ENCODE results near the gene RTRAF.

Gene RTRAF

DNA sequence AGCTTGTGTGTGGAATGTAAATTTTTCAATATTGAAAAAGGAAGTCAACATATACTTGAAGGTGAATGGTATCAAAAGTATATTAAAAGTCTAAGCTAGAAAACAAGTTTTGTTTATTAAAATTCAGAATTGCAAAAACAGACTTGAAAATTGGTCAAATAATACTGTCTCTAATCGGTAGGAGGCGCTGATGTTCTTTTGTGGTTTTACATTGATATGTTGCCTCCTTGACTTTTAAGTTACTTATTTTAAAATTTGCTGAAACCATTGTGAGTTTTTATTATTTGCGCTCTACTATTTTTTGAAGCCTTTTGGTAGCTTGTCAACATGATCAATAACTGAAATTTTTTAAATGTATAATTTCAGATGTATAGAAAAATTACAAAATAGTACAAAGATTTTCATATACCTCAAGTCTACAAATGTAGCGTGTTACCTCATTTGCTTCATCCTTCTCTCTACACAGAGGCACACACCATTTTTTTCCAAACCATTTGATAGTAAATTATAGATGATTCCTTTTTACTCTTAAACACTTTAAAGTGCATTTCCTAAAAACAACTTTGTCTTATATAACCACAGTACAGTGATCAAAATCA is 6.9 kb downstream of the RTRAF start:
- DNase-seq = peak; percentile 50

DNA sequence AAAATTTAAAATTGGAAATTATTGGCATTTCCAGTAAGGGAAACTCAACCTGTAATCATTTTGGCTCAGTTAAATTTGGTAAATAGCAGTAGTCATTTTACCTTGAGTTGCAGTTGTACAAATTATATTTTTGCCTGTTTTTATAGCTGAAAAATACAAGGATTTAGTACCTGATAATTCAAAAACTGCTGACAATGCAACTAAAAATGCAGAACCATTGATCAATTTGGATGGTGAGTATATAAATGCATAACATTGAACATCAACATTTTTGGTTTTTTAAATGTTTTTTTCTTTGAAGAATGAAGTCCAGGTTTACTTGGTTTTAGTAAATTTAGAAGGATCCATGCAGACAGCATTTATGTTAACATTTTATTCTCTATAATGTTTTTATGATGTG is 9.0 kb downstream of the RTRAF start:
- DNase-seq = no peak

DNA sequence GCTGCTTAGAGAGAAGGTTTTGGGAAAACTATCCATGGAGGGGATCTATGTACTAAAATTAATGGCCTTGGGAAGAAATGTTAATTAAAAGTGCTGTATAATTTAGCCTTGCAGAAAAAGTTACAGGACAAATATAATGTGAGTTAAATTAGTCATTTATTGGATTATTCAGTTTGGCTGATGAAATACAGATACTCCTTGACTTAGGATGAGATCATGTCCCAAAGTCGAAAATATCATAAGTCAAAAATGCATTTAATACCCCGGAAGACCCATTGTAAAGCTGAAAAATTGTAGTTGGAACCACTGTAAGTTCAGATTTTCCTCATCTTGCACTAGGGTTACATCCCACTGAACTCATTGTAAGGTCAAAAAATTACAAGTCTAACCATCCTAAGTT is 9.7 kb downstream of the RTRAF start:
- DNase-seq = peak; percentile 83

DNA sequence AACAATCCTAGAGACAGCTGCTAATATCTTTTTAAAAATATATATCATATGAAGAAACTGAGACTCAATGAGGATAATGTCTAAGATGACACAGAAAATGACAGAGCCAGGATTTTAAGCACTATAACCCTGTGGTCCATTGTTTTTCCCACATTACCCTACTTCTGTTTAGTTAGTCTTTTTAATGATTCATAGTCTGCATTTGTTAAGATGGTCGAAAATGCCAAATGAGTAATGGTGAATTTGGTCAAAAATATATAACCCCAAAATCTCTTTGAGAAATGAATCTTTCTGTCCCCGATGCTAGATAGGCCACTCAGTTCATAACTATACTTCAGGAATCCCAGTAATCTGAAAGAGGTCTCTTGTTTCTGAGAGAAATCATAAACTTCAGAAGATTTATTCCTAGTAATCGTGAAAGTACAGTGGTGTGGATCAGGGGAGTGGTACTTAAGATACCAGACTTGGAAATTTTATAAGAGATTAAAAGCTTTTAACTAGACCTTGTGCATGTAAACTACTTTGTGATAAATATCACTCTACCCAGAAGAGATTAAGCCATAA is 10.8 kb downstream of the RTRAF start:
- DNase-seq = peak; percentile 58

DNA sequence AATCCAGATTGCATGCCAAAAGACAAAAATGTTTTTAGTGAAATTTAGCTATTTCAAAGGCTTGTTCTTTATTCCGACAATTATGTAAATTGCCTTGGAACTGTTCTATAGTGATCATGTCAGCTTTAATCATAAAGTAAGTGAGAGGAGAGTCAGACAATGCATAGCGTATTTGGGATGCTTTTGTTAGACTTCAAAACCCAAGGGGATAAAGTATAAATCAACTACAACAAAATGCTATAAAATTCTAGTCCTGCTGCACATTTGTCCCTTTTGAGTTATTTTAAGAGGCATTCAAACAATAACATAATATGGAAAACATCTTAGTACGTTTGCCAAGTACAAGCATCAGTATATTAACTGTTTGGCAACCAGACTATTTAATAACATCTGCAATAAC is 11.3 kb downstream of the RTRAF start:
- DNase-seq = no peak

DNA sequence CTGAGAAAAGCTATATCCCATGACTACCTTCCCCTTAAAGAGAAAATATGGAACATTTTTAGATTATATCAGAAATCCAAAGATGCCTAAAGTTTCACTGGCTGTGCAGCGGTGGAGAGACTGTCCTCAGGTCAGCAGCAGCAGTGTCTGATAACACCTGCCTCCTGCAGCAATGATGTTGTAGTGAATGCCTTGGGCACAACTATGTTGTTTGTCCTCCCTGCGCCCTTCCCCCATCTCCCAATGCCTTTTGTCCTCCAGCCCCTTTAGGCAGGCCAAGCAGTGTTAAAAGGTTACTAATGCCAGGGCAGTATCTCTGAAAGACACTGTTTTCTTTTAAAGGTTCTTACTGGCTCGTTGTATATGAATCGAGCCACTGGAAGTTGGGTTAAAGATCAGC is 13.2 kb downstream of the RTRAF start:
- no peak for DNase-seq

DNA sequence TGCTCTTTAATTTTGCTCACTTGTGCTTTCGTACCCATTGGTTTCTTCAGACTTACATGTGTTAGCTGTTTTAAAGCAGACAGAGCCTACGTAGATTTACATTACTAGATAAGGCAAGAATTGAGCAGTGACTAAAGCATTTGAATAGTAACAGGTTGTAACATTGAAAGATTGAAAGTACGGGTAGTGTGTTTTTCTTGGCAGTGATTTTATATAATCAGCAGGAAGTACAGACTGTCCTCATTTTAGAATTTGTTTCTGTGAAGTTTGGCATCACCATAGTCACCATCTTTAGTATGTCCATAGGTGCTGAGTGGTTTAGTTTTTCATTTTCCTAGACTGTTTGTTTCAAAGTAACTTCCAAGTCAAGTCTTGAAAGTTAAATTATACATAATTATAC is 14.0 kb downstream of the RTRAF start:
- no peak for DNase-seq

DNA sequence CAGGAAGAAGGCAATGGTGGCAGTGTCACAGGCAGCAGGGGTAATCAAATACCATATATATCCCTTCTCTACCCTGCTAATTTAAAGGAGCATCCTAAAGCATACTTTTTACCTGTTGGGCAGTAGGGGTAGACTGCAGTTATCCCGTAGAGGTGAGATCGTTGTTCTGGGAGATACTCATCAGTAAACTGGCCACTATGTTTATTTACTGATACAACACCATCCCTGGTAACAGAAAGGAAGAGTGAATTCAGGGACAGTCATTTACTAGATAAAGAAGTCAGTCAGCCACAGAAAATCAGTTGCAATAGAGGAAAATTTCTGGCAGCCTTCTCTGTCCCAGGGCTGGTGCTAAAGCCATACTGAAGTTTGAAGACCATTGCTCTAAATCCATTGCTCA is 16.3 kb downstream of the RTRAF start:
- no peak for DNase-seq

DNA sequence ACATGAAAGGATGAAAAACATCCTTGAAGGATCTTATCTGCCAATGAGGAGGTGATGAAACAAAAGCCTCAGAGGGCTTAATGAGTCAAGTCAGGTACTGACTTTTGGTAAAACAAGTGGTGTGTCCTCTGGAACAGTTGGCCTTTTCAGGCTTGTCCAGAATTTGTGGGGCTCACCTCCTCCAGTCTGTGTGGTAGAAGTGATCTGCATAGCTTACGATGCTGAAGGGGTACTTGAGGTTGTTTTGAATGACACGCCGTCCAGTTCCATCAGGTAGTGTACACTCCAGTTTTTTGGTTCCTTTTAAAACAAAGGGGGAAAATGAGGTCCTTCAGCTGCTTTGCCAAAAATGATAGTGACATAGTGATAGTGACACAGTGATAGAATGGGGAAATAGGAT is 17.0 kb downstream of the RTRAF start:
- no peak for DNase-seq

DNA sequence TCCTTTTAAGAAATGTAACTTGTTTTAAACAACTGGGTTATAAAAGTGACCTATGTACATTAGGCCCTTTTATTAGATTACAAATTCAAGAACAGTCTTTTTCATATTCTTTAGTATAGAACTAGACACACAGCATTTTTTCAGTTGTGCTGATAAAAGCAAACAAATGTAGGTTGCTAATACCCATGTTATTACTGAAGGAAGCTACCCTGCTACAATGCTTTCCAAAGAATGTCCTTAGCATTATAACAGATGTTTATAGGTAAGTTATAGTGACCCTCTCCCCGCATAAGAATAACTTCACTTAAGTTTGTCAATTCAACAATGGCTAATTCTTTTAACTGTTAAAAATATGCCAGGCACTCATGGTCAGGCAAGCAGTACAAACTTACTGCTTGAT is 17.9 kb downstream of the RTRAF start:
- no peak for DNase-seq

DNA sequence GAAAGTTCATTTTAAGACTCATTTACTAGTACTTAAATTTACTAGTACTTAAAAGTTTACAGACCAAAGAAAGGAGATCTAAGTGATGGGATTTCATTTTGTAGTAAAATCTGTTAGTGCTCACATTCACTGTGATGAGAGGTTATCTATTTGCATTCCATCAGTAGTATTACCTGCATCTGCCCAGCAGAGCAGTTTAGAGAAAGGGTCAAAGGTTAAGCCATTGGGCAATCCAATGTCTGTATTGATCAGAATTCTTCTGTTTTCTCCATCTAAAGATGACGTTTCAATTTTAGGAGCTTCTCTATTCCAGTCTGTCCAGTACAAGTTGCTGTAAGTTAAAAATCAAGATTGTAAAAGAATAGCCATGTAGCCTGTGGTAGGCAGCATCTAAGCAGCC is 18.3 kb downstream of the RTRAF start:
- no peak for DNase-seq

DNA sequence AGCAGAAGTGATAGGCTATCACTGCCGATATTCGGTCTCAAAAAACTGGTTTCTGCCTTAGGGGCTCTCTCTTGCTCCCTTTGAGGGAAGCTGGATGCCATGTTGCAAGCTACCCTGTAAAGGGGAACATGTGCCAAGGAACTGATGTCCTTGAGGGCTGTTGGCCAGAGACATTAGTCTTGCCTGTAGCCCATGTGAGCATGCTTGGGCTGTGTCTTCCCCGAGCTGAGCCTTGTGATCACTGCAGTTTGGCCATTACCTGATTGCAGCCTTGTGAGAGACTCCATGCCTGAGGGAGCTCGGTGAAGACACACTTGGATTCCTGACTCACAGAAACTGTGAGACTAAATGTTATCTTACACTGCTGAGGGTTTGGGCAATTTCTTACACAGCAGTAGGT is 18.8 kb downstream of the RTRAF start:
- DNase-seq = no peak

DNA sequence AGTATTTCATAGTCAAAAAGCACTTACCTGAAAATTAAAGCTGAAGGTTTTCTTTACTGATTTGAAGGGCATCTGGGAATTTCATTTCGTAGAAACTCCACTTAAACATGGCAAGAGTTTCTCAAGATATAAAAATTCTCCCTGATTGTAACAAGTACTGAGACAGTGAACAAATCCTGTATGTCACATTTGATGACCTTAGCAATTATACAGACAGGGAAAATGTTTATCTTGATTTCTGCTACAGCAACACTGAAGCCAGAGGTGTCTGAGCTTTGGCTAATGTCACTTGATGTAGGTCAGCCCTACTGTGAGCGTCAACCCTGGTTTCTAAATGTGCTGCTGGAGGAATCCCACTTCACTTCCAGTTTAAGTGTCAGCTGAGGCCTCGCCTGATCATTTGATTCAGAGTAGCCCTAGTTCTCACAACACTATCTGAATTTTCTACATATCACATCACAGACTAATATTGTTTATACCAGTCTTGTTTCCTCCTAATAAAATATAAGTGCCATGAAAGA is 20.9 kb downstream of the RTRAF start:
- no peak for DNase-seq

DNA sequence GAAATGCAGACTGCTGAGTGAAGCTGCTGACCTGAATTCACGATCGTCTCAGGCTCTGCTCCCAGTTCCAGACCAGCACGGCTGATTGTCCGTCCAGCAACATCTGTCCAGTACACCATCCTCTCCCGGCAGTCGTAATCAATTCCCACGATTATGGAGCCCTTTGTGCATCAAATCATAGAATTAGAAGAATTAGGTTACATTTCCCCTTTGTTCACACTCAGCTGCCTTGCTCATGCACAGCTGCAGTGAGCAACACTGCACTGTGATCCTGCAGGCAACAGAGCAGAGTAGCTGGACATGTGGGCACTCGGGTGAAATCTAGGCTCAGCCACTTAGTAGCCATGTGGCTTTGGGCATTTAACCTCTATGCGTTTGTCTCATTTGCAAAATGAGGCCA is 22.2 kb downstream of the RTRAF start:
- DNase-seq = no peak

DNA sequence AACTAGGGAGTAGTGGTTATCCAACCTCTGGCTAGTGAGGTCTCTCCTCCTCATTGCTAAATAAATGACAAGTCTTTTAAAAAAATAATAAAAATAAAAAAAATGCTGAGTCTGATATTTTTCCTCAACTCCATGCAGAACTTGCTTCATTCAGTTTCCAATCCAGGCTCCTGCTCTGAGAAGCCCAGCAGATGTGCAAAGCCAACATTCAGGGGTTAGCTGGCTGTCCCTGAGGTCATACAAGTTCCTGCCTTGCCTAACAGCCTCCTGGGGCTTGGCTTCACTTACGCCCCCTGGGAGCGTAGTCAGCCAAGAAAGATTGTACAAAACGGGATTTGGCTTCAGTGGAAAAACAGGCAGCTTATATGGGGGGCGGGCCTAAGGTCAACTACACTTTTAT is 23.3 kb downstream of the RTRAF start:
- DNase-seq = no peak

DNA sequence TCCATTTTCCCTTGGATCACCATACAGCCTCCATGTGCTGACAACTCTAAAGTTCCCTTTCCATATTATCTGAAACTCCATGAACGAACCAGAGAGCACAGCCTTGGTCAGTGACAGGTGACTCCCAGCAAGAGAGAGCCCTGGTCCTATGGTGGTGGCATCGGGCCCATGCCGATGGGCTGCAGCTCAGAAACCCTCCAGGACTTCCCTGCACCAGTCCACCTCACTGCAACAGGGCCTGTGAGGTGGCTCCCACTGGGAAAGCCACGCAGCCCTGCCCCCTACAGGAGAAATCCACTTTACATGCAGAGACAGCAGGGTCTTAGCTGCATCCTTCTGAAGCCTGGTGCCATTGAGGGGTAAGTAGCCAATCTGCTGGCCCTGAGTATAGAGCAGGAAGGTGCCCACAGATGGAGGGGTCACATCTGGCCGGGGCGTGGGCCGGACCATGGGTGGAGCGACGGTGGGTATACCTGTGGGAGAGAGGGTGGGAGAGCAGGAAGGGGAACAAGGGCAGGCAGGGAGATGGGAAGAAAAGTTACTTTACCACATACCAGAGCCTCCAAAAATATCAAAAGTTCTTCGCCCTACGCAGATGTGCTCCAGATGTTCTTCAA is 24.7 kb downstream of the RTRAF start:
- DNase-seq = no peak

DNA sequence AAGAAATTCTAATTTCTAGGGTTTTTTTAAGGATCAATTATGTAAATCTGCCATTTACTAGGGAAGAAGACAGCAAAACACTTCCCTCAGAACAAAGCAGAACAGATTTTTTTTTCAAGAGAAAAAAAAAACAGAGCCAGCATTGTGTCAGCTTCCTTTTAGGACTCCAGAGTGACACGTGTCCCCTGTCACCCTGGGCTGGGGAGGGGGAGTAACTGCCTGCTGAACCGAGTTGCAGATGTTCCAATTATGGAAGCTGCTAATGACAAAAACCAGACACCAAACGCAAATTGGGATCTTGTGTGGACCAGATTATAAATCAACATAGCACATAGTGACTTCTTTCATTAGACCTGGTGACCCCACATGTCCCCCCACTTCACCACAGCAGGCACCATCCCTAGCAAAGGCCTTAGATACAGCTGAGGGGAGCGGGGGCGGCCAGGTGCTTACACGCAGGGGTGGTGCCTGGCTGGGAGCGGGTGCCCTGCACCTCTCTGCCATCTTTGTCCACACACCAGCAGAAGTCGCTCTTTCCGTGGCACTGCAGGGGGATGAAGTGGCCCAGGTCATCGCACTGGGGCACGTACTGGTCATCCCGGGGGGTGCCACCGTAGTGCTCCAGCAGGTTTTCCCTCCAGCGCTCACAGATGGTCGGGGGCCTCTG is 25.4 kb downstream of the RTRAF start:
- DNase-seq = no peak

DNA sequence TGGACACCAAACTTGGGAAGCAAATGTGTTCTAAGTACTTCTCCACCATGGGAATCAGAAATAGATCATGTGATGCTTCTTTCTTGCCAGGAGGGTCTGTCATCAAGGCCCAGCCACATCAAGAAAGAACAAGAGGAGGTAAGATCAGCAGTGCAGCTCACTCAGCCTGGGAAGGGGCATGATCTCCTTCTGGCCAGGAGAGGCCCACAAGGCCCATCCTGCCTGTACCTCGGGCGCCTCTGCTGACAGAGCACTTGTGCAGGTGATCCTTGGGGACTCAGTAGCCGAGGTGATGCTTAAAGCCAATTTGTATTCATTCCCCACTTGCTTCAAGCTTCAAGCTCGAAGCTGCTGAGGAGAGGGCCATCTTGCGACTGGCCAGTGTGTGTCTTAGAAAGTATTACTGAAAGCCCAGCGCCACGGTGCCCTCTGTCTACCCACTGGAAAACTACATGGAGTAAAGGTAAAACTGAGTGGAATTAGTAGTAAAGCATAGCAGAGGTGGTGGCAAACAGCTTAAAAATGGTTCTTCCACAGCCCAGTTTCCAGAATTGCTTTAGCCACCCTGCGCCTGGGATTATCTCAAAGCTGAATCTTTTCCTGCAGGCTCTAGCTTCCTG is 26.2 kb downstream of the RTRAF start:
- peak; percentile 29 for DNase-seq

DNA sequence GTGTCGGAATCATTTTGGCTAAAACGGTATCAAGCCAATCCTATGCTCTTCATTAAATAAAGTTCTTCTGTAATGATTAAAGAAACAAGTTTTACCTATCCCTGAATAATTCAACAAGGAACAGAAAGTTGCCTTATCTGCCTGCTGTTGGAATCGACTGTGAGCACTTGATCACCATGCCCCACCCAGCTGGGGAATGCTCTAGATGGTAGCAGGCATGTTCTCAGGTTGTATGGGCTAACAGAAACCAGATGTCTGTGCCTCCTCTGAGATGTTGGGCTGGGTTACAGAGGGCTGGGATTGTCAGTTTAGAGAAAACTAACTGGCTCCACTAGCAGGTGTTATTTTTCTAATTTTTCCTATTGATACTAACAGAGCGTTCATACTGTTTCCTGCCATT is 28.9 kb downstream of the RTRAF start:
- no peak for DNase-seq

DNA sequence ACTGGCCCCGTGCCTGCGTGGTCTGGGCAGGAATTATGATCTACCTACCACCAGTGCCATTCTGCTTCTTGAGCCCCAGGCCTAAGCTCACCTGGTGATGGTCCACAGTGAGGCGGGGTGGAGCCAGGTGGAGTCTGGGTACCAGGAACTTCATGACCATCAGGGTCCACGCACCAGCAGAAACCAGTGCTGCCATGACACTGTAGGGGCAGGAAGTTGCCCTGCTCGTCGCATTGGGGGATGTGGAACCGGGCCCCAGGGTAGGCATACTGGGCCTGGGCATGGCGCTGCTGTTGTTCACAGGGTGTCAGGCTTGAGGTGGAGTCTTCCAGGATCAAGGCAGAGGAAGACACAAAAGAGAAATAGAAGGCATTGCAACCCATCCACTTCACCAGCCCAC is 29.6 kb downstream of the RTRAF start:
- no peak for DNase-seq

DNA sequence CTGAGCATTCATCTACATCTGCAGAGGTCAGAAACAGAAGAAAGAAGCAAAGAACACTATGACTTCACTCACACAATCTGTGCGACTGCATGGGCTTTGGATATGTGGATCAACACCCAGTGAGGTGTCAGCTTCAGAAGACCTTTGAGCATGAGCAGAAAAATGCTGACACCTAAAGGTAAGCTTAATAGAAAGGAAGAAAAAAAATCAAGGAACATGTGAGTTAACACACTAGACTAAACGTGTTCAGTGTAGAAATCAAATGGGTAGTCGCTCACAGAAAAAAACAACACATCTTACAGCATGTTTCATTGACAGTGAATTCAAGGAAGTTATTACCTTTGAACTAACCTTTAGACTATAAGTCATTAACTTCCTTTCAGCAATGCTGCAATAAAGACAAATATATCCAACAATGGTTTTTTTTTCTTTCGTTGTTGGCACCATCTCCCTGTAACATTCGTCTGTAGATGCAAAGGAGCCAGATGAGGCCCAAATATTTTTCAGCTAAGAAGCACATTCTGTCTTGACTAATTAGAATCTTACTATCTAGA is 30.9 kb downstream of the RTRAF start:
- no peak for DNase-seq

DNA sequence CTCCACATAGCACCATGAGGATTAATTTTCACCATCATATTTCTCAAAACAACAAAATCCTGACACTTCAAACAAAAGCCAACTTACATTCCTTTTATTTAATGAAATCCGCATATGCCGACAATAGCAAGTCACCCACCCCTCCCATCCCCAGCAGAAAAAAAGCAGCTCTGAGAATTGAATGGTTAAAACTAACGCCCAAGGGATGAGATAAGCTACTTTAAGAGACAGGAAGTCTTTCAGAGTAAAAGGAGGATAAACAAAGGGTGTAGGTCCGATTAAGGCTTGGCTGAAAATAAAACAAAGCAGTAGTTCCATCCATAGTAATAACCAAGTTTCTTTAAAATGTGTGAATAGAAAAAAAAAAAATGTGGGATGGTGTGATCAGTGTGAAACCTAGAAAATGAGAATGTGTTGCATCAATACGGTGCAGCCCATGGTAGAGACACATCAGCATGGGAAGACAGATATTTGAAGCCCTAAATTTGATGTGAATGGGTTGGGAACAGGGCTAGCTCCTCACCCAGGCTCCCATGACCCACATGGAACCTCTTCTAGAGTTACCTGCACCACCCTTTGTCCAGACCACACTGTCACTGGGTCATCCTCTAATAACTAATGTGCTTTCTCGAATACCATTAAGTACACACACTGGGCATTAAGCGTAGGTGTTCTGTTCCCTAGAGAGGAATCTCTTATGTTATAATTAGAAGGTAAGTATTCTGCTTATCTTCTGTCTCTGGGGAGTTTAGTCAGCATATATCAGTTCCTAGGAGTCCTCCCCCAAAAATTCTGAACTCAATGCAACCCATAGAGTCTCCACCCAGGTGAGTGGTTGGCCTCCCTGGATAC is 31.7 kb downstream of the RTRAF start:
- DNase-seq = no peak

Measured in fibroblast of upper back skin (primary cell).